22Rv1 (cell line): ENCODE data around the gene SLC4A9.

Experiments
- ZFX ChIP-seq: fragments of 450-650 bp; IDR thresholded peaks from 2 replicates; pipeline ENCODE4 v1.6.1; 2017; ENCODE audit warnings: antibody characterized with exemption, borderline replicate concordance
- TF ChIP-seq, protein P1 (sequence below): fragments of 450-650 bp; IDR thresholded peaks from 2 replicates; pipeline ENCODE4 v1.5.1; 2017; ENCODE audit warnings: mild to moderate bottlenecking

DNA sequence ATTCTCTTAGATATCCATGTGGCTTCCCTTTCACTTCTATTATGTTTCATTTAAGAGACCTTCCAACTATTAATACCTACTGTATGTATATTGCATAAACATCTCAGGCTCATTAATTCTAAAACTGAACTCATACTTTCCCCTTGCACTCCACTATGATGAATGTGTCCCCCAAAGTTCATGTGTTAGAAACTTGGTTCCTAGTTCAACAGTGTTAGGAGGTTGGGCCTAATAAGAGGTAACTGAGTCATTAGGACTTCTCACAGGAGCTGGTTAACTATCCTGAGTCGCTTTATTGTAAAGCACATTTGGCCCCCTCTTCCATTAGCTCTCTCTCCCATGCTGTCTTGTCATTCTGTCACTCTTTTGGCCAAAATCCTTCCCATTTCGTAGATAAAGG is 63.6 kb downstream of the SLC4A9 start:
- TF ChIP-seq, protein P1, sequence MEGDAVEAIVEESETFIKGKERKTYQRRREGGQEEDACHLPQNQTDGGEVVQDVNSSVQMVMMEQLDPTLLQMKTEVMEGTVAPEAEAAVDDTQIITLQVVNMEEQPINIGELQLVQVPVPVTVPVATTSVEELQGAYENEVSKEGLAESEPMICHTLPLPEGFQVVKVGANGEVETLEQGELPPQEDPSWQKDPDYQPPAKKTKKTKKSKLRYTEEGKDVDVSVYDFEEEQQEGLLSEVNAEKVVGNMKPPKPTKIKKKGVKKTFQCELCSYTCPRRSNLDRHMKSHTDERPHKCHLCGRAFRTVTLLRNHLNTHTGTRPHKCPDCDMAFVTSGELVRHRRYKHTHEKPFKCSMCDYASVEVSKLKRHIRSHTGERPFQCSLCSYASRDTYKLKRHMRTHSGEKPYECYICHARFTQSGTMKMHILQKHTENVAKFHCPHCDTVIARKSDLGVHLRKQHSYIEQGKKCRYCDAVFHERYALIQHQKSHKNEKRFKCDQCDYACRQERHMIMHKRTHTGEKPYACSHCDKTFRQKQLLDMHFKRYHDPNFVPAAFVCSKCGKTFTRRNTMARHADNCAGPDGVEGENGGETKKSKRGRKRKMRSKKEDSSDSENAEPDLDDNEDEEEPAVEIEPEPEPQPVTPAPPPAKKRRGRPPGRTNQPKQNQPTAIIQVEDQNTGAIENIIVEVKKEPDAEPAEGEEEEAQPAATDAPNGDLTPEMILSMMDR: no peak
- no peak for TF ChIP-seq ZFX
